Transverse colon (tissue), 3 donors: ENCODE data around the gene POM121C.

Experiments used
- CTCF ChIP-seq, 5 experiments: fragments of 200-600 bp in 3 of 5; fragments of 450-650 bp in 2 of 5; sonication (generic) in 3 of 5; IDR thresholded peaks; 1 replicate in 2 of 5; 2 replicates in 3 of 5; pipeline ENCODE4 v1.5.1; 2016 to 2017; ENCODE audit warnings: antibody characterized with exemption in 5 of 5, inconsistent platforms in 3 of 5, mild to moderate bottlenecking in 2 of 5, moderate library complexity in 1 of 5
- EP300 ChIP-seq: sonication (generic); formaldehyde crosslinking; IDR thresholded peaks from one replicate; pipeline ENCODE4 v1.6.1; 2017; ENCODE audit warnings: antibody characterized with exemption, low read depth
- POLR2A ChIP-seq: fragments of 450-650 bp; IDR thresholded peaks from one replicate; pipeline ENCODE4 v1.6.1; 2016; ENCODE audit warnings: antibody characterized with exemption, mild to moderate bottlenecking, moderate library complexity

- no peak for TF ChIP-seq POLR2A
- TF ChIP-seq CTCF (IDR thresholded peaks at IDR 0.05), result no peak
- no peak for TF ChIP-seq EP300
Measured at GRCh38 chr7:75531359-75531821, 45.3 kb upstream of the POM121C start.
